Mesenchymal stem cell (in vitro differentiated cells and primary cell): ENCODE data around the gene SLC25A29.

Experiments used
- DNase-seq: peaks from one replicate; pipeline ENCODE4 v3.0.0-alpha.2; 2013
- H2AFZ ChIP-seq: one replicate; pipeline ENCODE4 v1.6.1; 2013; ENCODE audit warnings: low read depth, mild to moderate bottlenecking, control low read depth, inconsistent platforms, low read length, moderate library complexity
- H2AK5ac ChIP-seq: 2 replicates; pipeline ENCODE4 v1.6.1; 2013; ENCODE audit warnings: low read length, moderate library complexity, mild to moderate bottlenecking, inconsistent platforms; ENCODE audit not compliant: severe bottlenecking
- H2BK120ac ChIP-seq: one replicate; pipeline ENCODE4 v1.6.1; 2013; ENCODE audit warnings: low read depth, mild to moderate bottlenecking, inconsistent platforms, low read length, moderate library complexity
- H2BK12ac ChIP-seq, 2 experiments: one replicate each; pipeline ENCODE4 v1.6.1; 2013; ENCODE audit warnings: inconsistent platforms in 2 of 2, low read length in 2 of 2, mild to moderate bottlenecking in 2 of 2, moderate library complexity in 2 of 2, control low read depth in 1 of 2
- H2BK15ac ChIP-seq: one replicate; pipeline ENCODE4 v1.6.1; 2013; ENCODE audit warnings: mild to moderate bottlenecking, low read depth, inconsistent platforms; ENCODE audit not compliant: poor library complexity, severe bottlenecking
- H2BK5ac ChIP-seq: 2 replicates; pipeline ENCODE4 v1.6.1; 2013; ENCODE audit warnings: low read depth, mild to moderate bottlenecking, low read length, control low read depth, inconsistent platforms; ENCODE audit not compliant: poor library complexity, severe bottlenecking
- H3K14ac ChIP-seq, 2 experiments: one replicate each; pipeline ENCODE4 v1.6.1; 2013; ENCODE audit warnings: inconsistent platforms in 2 of 2, low read length in 2 of 2, control low read depth in 1 of 2, mild to moderate bottlenecking in 1 of 2, moderate library complexity in 1 of 2
- H3K18ac ChIP-seq, 2 experiments: one replicate each; pipeline ENCODE4 v1.6.1; 2013; ENCODE audit warnings: inconsistent platforms in 2 of 2, low read length in 2 of 2, control low read depth in 1 of 2, low read depth in 1 of 2, mild to moderate bottlenecking in 1 of 2
- H3K23ac ChIP-seq, 2 experiments: one replicate each; pipeline ENCODE4 v1.6.1; 2013; ENCODE audit warnings: inconsistent platforms in 2 of 2, low read length in 2 of 2, mild to moderate bottlenecking in 2 of 2, moderate library complexity in 2 of 2, control low read depth in 1 of 2
- H3K27ac ChIP-seq: 2 replicates; pipeline ENCODE4 v1.5.1; 2013; ENCODE audit warnings: mild to moderate bottlenecking, moderate library complexity, low read length, control low read depth, inconsistent platforms; ENCODE audit not compliant: poor library complexity, severe bottlenecking
- H3K27me3 ChIP-seq, 2 experiments: 2 replicates each; pipeline versions ENCODE4 v1.6.1 to v1.7.0; 2013; ENCODE audit warnings: low read length in 2 of 2, mild to moderate bottlenecking in 2 of 2, moderate library complexity in 2 of 2, control low read depth in 1 of 2, inconsistent platforms in 1 of 2; ENCODE audit not compliant: control insufficient read depth in 1 of 2, insufficient read depth in 1 of 2
- H3K36me3 ChIP-seq, 2 experiments: 2 replicates each; pipeline versions ENCODE4 v1.6.1 to v1.7.0; 2013; ENCODE audit warnings: low read length in 2 of 2, control low read depth in 1 of 2, inconsistent platforms in 1 of 2, low read depth in 1 of 2, mild to moderate bottlenecking in 1 of 2; ENCODE audit not compliant: insufficient read depth in 2 of 2, control insufficient read depth in 1 of 2
- H3K4ac ChIP-seq, 2 experiments: one replicate each; pipeline ENCODE4 v1.6.1; 2013; ENCODE audit warnings: inconsistent platforms in 2 of 2, low read length in 2 of 2, mild to moderate bottlenecking in 2 of 2, moderate library complexity in 2 of 2, control low read depth in 1 of 2, low read depth in 1 of 2
- H3K4me1 ChIP-seq: 2 replicates; pipeline ENCODE4 v1.6.1; 2013; ENCODE audit warnings: low read depth, low read length, control low read depth; ENCODE audit not compliant: control insufficient read depth, insufficient read depth
- H3K4me2 ChIP-seq: 2 replicates; pipeline ENCODE4 v1.6.1; 2013; ENCODE audit warnings: low read length, mild to moderate bottlenecking, inconsistent platforms; ENCODE audit not compliant: poor library complexity, severe bottlenecking
- H3K4me3 ChIP-seq, 2 experiments: 2 replicates each; pipeline versions ENCODE4 v1.5.1 to v1.7.0; 2013; ENCODE audit warnings: low read length in 2 of 2, mild to moderate bottlenecking in 2 of 2, control low read depth in 1 of 2, low read depth in 1 of 2; ENCODE audit not compliant: insufficient read depth in 1 of 2
- H3K79me1 ChIP-seq: replicated peaks from 2 replicates; pipeline ENCODE4 v1.6.1; 2013; ENCODE audit warnings: mild to moderate bottlenecking, control low read depth, low read length, inconsistent platforms; ENCODE audit not compliant: poor library complexity, severe bottlenecking
- H3K9ac ChIP-seq: 2 replicates; pipeline ENCODE4 v1.7.0; 2013; ENCODE audit warnings: mild to moderate bottlenecking, low read length, moderate library complexity
- H3K9me3 ChIP-seq: 2 replicates; pipeline ENCODE4 v1.7.0; 2013; ENCODE audit warnings: mild to moderate bottlenecking, low read length; ENCODE audit not compliant: control insufficient read depth
- H4K8ac ChIP-seq: one replicate; pipeline ENCODE4 v1.6.1; 2013; ENCODE audit warnings: inconsistent platforms, mild to moderate bottlenecking, low read length, moderate library complexity
- H4K91ac ChIP-seq: one replicate; pipeline ENCODE4 v1.6.1; 2013; ENCODE audit warnings: mild to moderate bottlenecking, low read length, inconsistent platforms
- WGBS: methylation state at CpG from one replicate; pipeline ENCODE4 v1.1.7; 2013; ENCODE audit warnings: mixed read lengths; 5-methylcytosine and 5-hydroxymethylcytosine counted together

SLC25A29 gene

DNA sequence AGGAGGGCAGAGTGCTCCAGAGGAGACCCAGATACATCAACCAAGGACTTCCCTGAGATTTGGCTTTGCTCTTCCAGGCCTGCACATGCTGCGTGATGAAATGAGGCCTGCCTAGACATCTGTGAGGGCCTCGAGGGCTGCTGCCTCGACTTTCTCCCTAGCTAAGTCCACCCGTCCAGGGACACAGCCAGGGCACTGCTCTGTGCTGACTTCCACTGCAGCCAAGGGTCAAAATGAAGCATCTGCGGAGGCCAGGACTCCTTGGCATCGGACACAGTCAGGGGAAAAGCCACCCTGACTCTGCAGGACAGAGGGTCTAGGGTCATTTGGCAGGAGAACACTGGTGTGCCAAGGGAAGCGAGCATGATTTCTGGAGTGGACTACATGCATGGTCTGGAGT lies 27.6 kb upstream of the SLC25A29 start:
- DNase-seq: no peak
- H3K4me2 ChIP-seq: no peak overlapping the region
- 92% methylated on average over 7 of the region's 7 CpGs for WGBS

DNA sequence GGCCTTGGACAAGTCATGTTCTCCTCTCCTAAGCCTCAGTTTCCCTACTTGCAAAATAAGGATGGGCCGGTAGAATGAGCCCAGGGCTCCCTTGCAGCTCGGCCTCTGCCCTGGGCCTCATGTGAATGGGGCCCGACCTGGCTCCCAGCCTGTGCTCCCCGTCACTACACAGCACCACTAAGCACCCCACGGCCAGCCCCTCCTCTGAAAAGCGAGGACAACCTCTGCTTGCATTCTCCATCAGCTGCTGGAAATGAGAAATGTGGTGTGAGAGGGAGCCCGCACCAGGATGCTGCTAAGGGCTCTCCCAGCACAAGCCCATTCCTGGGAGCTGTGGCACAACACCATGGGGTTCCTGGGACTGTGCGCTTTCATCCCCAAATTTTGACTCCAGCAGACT lies 27.1 kb upstream of the SLC25A29 start:
- Histone ChIP-seq H4K8ac (no peak overlapping the region), H3K27me3 (peaks cover 0 to 3% of the 10 kb centered on the region in 2 experiments), H3K23ac (no peak overlapping the region), H2BK120ac (no peak overlapping the region), H3K4me1 (peaks cover 11% of the 10 kb centered on the region), H3K9ac (no peak overlapping the region), H2AFZ (no peak overlapping the region), H2BK15ac (no peak overlapping the region), H3K4ac (no peak overlapping the region), H4K91ac (no peak overlapping the region), H3K14ac (no peak overlapping the region), H3K18ac (no peak overlapping the region), H2BK5ac (no peak overlapping the region), H3K27ac (no peak overlapping the region), H2BK12ac (no peak overlapping the region), H3K4me2 (no peak overlapping the region), H3K4me3 (no peak overlapping the region), H3K9me3 (no peaks in the 10 kb centered on the region), H3K79me1 (peaks cover 2% of the 10 kb centered on the region), H3K36me3 (peaks cover 38 to 50% of the 10 kb centered on the region in 2 experiments), H2AK5ac (no peak overlapping the region)
- WGBS: 97% methylated on average over 4 of the region's 8 CpGs
- no peak for DNase-seq

More for the DNA sequence above, 27.6 kb upstream of the SLC25A29 start:
- peaks cover 0 to 3% of the 10 kb centered on the region in 2 experiments for H3K27me3 ChIP-seq
- peaks cover 8% of the 10 kb centered on the region for H3K4me1 ChIP-seq
- peaks cover 2% of the 10 kb centered on the region for H3K79me1 ChIP-seq
- no peak overlapping the region for H3K18ac ChIP-seq
- no peak overlapping the region for H4K8ac ChIP-seq
- no peak overlapping the region for H3K4ac ChIP-seq
- no peak overlapping the region for H3K27ac ChIP-seq
- H2BK12ac ChIP-seq: no peak overlapping the region
- H2BK15ac ChIP-seq: no peak overlapping the region
- no peak overlapping the region for H2BK120ac ChIP-seq
- H3K23ac ChIP-seq: no peak overlapping the region
- no peak overlapping the region for H3K9ac ChIP-seq
- H3K36me3 ChIP-seq: peaks cover 38 to 47% of the 10 kb centered on the region in 2 experiments
- no peak overlapping the region for H2BK5ac ChIP-seq
- no peak overlapping the region for H2AK5ac ChIP-seq
- H3K4me3 ChIP-seq: no peak overlapping the region
- no peak overlapping the region for H3K14ac ChIP-seq
- no peak overlapping the region for H2AFZ ChIP-seq
- H4K91ac ChIP-seq: no peak overlapping the region
- no peaks in the 10 kb centered on the region for H3K9me3 ChIP-seq

DNA sequence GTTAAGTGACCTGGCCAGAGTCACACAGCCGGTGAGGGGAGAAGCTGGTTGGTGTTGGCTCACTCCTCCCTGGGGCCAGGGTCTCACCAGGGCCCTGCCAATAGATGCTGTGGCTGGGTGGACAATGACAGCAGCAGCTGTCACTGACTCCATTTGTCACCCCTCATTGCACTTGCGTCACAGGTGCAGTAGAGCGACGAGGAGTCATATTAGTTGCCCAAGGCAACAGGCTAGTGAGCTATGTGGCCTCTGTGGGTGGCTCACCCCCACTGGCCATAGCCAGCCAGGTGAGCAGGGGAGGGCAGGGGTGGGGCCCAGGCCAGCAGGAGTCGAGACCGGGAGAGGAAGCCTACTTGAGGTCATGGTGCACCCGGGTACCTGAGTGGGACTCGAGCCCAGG lies 26.6 kb upstream of the SLC25A29 start:
- Histone ChIP-seq H3K4me2 (no peak overlapping the region), H3K4me1 (peaks cover 11% of the 10 kb centered on the region), H3K4ac (no peak overlapping the region), H2BK12ac (no peak overlapping the region), H3K23ac (no peak overlapping the region), H3K18ac (no peak overlapping the region), H2BK5ac (no peak overlapping the region), H3K9ac (no peak overlapping the region), H2AFZ (no peak overlapping the region), H2BK120ac (no peak overlapping the region), H3K36me3 (peaks cover 33 to 45% of the 10 kb centered on the region in 2 experiments), H3K79me1 (peaks cover under 1% of the 10 kb centered on the region), H3K27me3 (peaks cover 0 to 3% of the 10 kb centered on the region in 2 experiments), H2AK5ac (no peak overlapping the region), H4K8ac (no peak overlapping the region), H4K91ac (no peak overlapping the region), H3K4me3 (no peak overlapping the region), H3K27ac (no peak overlapping the region), H3K14ac (no peak overlapping the region), H2BK15ac (no peak overlapping the region), H3K9me3 (no peaks in the 10 kb centered on the region)
- 95% methylated on average over 8 of the region's 8 CpGs for WGBS
- no peak for DNase-seq

DNA sequence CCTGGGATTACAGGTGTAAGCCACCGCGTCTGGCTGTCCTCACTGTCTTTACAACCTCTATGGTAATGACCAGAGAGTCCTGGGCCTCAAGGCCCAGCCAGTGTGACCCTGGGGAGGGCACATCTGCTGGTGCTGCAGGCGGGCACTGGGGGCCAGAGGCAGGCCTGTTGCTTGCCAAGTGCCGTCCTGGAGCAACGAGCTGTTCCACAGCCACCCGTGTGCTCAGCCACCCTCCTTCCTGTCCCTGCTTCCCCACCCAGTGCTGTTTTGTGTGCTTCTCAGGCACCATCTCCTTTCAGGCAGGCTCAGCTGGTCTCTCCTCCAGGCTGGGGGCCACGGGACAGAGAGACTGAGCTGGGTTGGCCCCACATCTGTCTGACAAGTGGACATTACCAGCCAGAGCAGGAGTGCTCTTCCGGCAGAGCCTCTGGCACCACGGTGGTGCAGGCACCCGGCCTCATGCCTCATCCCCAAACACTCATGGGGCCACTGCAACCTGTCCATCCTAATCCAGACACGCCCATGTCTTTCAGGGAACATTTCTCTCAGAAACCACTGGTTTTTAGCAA lies 25.9 kb upstream of the SLC25A29 start:
- no peak overlapping the region for H3K9ac ChIP-seq
- peaks cover 27 to 40% of the 10 kb centered on the region in 2 experiments for H3K36me3 ChIP-seq
- H3K14ac ChIP-seq: peak overlapping the region in 1 of 2 experiments; percentile 39
- no peak overlapping the region for H3K18ac ChIP-seq
- no peak overlapping the region for H3K27ac ChIP-seq
- no peaks in the 10 kb centered on the region for H3K79me1 ChIP-seq
- H3K4me3 ChIP-seq: no peak overlapping the region
- no peak overlapping the region for H2BK120ac ChIP-seq
- no peak overlapping the region for H3K4ac ChIP-seq
- H3K9me3 ChIP-seq: no peaks in the 10 kb centered on the region
- no peak overlapping the region for H2AK5ac ChIP-seq
- no peak overlapping the region for H2BK12ac ChIP-seq
- H2BK5ac ChIP-seq: no peak overlapping the region
- peak overlapping the region; percentile 1 for H4K91ac ChIP-seq
- peaks cover 11% of the 10 kb centered on the region for H3K4me1 ChIP-seq
- no peak overlapping the region for H2AFZ ChIP-seq
- no peak overlapping the region for H4K8ac ChIP-seq
- no peak overlapping the region for H2BK15ac ChIP-seq
- no peak overlapping the region for H3K4me2 ChIP-seq
- DNase-seq: no peak
- WGBS: 89% methylated on average over 11 of the region's 11 CpGs
- H3K23ac ChIP-seq: no peak overlapping the region
- H3K27me3 ChIP-seq: peaks cover 0 to 3% of the 10 kb centered on the region in 2 experiments
